HepG2 (cell line): Measurements from ENCODE around the gene NBPF1.
"Not testable (repeated sequence)": the region's sequence is repeated elsewhere in the genome, so short reads cannot be mapped to it uniquely, and the experiment has no call there.

Source experiments
- CC2D1A ChIP-seq: sonication (generic); formaldehyde crosslinking; IDR thresholded peaks from 2 replicates; pipeline ENCODE4 v1.8.1; 2023; ENCODE audit warnings: mild to moderate bottlenecking, missing genetic modification reagents
- CTCF ChIP-seq: sonication (generic); formaldehyde crosslinking; IDR thresholded peaks from 2 replicates; pipeline ENCODE4 v1.5.0; 2020; ENCODE audit warnings: mild to moderate bottlenecking, missing genetic modification reagents, moderate library complexity
- NFE2 ChIP-seq: sonication (generic); formaldehyde crosslinking; IDR thresholded peaks from 2 replicates; pipeline ENCODE4 v1.4.0; 2020; ENCODE audit warnings: missing genetic modification reagents
- PRDM10 ChIP-seq: sonication (generic); formaldehyde crosslinking; IDR thresholded peaks from 2 replicates; pipeline ENCODE4 v1.4.0; 2020; ENCODE audit warnings: low read depth, missing genetic modification reagents
- SMAD3 ChIP-seq: sonication (generic); formaldehyde crosslinking; IDR thresholded peaks from 2 replicates; pipeline ENCODE4 v1.4.0; 2020; ENCODE audit warnings: missing genetic modification reagents
- ZNF549 ChIP-seq: sonication (generic); formaldehyde crosslinking; IDR thresholded peaks from 2 replicates; pipeline ENCODE4 v1.5.0; 2020; ENCODE audit warnings: missing genetic modification reagents

- TF ChIP-seq CC2D1A; PRDM10; NFE2 (CRISPR knock-in tag); ZNF549 (CRISPR knock-in tag); CTCF; SMAD3 (CRISPR knock-in tag): not testable (repeated sequence)
These were observed 26.0 kb upstream of the NBPF1 start for GRCh38 chr1:16639091-16640031.
